ENCODE measurements around the gene POP5.
"Not testable (repeated sequence)": the region's sequence is repeated elsewhere in the genome, so short reads cannot be mapped to it uniquely, and the experiment has no call there.

The POP5 gene

DNA sequence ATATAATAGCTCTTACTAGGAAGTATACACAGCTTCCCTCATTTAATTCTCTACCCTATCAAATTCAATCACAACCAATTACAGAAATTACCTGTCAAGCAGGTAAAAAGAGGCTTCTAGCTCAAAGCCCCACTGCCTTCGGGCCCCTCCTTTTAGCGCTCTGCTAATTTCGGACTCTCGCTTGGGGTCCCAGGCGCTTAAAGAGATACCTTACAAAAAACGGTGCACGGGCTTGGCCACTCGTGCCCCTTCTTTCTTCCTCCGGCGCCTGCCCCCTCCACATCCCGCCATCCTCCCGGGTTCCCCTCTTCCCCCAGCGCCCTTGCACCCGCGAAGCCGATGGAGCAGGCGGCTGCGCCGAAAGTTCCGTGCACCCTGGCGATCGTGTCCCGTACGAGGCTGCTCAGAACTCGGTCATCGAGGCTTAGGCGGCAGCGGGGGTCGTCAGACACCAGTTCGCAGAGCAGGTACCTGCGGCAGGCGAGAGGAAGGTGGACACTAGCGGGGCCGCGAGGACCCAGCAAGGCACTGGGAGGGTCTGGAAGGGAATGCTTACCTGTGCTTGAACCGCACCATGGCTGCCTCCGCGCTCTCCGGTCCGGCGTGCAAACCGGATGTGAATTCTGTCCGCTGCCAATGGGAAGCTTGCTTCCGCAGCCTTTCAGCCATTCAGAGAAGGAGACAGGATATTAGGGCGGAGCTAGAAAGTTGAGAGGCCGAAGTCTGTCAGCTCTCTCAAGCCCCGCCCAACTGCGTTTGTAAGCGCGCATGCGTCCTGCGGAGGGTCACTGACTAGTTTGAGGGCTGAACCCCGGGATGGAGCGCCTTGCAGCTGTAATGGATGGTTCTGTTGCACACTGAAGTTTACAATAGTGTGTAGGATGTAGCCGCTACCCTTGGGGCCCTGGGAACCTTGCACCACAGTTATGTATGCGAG, at the start of gene POP5:
TSS of gene POP5 (minus strand) at position 616 of the 937 bp plus-strand sequence. CDS start at position 576, 40 bp downstream.
- peak; percentile 89 for DNase-seq

GRCh38 chr12:120630104-120630892, 49.1 kb upstream of the POP5 start:
- no peak for DNase-seq

DNA sequence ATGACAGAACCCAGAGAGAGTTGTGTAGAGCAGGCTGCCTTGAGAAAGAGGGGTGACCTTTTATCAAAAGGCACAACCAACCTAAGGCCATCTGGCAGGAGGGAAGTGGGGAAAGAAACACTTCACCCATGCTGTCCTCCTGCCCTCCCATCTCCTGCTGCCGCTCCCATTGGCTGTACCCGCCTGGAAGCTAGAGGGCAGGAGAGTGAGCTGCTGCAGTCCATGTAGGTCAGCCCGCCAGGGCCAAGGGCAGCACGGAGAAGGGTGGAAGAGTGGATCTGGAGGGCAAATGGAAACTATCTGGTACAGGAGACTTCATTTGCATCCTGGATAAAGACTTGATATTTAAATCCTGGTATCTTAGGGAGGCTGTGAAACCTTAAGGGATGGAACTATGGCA, 47.7 kb upstream of the POP5 start:
- DNase-seq = no peak

- peak; percentile 15 for DNase-seq
Measured at GRCh38 chr12:120625557-120626419, 44.6 kb upstream of the POP5 start.

GRCh38 chr12:120620624-120621023, 39.4 kb upstream of the POP5 start:
- no peak for DNase-seq

DNA sequence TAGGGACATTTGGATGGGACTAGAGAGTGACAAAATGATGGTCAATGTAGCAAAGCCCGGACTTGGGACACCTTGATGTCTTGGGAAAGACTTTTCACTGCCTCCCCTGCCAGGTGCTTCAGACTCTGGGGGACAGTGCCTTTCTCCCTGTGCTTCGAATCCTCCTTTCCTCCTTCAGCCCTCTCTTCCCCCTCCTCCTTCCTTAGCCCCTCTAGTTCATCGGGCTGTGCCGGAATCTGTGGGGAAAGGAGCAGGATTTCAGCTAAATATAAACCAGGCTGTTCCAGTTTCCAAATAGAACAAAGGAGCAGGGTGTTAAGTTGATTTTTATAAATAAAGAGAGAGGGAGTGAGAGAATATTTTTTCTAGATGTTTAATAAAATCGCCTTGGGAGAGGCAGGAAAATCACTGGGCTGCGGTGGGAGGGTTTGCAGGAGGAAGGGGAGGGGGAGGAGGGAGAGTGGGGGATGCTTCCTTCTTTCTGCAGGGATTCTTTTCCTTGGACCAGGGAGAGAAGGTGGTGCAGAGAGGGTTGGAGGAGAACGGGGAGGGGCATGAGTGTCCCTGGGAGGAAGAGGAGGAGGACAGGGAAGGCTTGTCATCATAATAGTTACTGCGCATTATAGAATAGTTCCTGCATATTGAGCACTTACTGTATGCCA, 37.9 kb upstream of the POP5 start:
- no peak for DNase-seq

DNA sequence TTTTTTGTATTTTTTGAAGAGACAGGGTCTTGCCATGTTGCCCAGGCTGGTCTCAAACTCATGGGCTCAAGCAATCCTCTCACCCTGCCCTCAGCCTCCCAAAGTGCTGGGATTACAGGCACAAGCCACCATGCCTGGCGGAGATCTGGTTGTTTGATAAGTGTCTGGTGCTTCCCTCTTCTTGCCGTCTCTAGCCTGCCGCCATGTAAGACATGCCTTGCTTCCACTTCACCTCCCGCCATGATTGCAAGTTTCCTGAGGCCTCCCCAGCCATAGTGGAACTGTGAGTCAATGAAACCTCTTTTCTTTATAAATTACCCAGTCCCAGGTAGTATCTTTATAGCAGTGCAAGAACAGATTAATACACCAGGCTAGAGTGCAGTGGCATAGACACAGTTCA, 36.6 kb upstream of the POP5 start:
- not testable (repeated sequence) for DNase-seq

GRCh38 chr12:120617193-120617592, 36.0 kb upstream of the POP5 start:
- not testable (repeated sequence) for DNase-seq

DNA sequence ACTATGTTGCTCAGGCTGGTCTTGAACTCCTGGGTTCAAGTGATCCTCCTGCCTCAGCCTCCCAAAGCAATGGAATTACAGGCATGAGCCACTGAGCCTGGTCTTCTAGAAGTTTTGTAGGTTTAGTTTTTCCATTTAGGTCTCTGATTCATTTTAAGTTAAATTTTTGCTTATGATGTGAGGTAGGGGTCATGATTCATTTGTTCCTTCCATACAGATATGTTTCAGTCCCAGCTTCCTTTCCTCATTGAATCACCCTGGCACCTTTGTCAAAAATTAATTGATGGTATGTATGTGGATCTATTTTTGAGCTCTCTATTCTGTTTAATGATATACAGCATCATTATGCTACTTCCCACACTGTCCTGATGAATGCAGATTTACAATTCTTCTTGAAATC, 33.6 kb upstream of the POP5 start:
- no peak for DNase-seq

GRCh38 chr12:120611534-120611933, 30.3 kb upstream of the POP5 start:
- DNase-seq = not testable (repeated sequence)

GRCh38 chr12:120610560-120610959, 29.4 kb upstream of the POP5 start:
- DNase-seq = no peak

GRCh38 chr12:120602416-120602815, 21.2 kb upstream of the POP5 start:
- DNase-seq = not testable (repeated sequence)

DNA sequence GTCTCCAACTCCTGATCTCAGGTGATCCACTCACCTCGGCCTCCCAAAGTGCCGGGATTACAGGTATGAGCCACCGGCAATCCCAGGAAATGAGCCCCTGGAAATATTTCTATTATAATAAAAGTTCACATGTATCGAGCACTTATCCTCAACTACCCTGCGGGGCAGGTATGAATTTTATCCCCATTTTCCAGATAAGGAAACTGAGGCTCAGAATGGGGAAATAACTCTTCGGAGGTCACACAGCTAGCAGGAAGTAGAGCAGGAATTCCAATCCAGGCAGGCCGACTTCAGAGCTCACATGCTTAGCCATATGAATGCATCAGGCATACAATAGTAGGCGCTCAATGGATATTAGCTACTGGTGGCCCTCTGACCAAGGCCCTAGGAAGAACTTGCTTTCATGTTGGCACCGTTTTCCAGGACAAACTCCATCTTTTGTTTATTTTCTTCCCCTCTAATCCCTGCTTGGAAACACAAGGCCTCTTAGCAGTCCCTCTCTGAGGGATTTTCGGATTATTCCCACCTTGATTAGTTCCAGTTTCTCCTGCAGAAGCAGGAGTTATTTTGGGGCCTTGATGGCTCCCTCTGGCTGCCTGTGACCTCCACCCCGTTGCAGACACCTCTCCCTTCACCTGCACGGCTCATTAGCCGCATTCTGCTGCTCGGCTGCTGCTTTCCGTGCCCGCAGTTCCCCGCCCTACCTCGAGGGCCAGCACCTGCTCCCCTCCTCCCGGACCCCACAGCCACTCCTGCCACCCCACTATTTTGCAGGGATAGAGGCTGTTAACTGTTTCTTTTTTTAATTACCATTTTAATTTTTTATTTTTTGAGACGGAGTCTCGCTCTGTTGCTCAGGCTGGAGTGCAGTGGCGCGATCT, 18.7 kb upstream of the POP5 start:
- no peak for DNase-seq

- DNase-seq = no peak
Measured at GRCh38 chr12:120598674-120599463, 17.7 kb upstream of the POP5 start.

DNA sequence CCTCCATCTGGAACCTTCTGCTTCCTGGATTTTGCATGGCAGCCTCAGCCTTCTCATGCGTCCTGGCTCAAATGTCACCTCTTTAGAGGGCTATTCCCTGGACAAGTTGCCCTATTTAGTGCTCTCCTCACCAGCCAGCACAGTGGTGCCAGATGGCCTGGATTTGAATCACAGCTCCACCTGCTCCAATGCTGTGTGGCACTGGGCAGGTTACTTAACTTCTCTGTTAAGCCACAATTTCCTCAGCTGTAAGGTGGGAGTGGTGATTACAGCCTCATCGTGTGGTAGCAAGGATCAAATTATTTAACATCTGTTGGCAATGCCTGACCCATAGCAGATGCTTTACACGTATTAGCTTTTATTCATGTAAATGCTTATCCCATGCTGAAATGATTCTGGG, 16.7 kb upstream of the POP5 start:
- no peak for DNase-seq

GRCh38 chr12:120596901-120597300, 15.7 kb upstream of the POP5 start:
- DNase-seq = no peak

GRCh38 chr12:120592121-120593049, 11.2 kb upstream of the POP5 start:
- DNase-seq = no peak

GRCh38 chr12:120590741-120591407, 9.7 kb upstream of the POP5 start:
- no peak for DNase-seq

All from stimulated activated CD4-positive, alpha-beta T cell treated with anti-CD3 and anti-CD28 coated beads, Interleukin-4, amount 100 ng/mL, for 1 hour (primary cell).